Cardiac muscle cell (in vitro differentiated cells and primary cell): Measurements from ENCODE around the gene CYRIA. TPM values are rescaled to one million over a fixed set of nuclear protein-coding genes. Genes with fewer than 3 reads are reported as not detected.

Experiments used
- DNase-seq, 2 donors: peaks; one replicate each; pipeline versions ENCODE4 v3.0.0 to v3.0.0-alpha.2; 2010 to 2017; ENCODE audit warnings: low read depth in 1 of 2, low spot score in 1 of 2
- H3K27ac ChIP-seq: fragments of 200-600 bp; sonication (generic); 2 replicates; pipeline ENCODE4 v1.5.1; 2016
- H3K27me3 ChIP-seq: fragments of 200-600 bp; sonication (generic); 2 replicates; pipeline ENCODE4 v1.6.0; 2016; ENCODE audit warnings: control low read depth
- H3K36me3 ChIP-seq: fragments of 200-600 bp; sonication (generic); 2 replicates; pipeline ENCODE4 v1.5.1; 2016; ENCODE audit warnings: control low read depth
- H3K4me1 ChIP-seq: fragments of 200-600 bp; sonication (generic); 2 replicates; pipeline ENCODE4 v1.8.1; 2017; ENCODE audit warnings: low read depth, mild to moderate bottlenecking, mixed run types
- H3K4me3 ChIP-seq: fragments of 200-600 bp; sonication (generic); 2 replicates; pipeline ENCODE4 v1.5.1; 2016; ENCODE audit warnings: mild to moderate bottlenecking
- H3K9me3 ChIP-seq: fragments of 200-600 bp; sonication (generic); 2 replicates; pipeline ENCODE4 v1.5.1; 2017; ENCODE audit warnings: low read depth, mild to moderate bottlenecking, control low read depth
- polyA plus RNA-seq: library from polyadenylated mRNA; unstranded; fragments of >200 nt; fragmentation: Nextera tagmentation; extraction: Ambion mirVana; gene quantifications from 2 replicates; pipeline ENCODE4 v1.2.1, GENCODE V29; 2016
- total RNA-seq: library from RNA; depleted of rRNA; stranded (reverse); fragments of >200 nt; gene quantifications from 2 replicates; pipeline ENCODE4 v1.2.3, GENCODE V29; 2016
- TF ChIP-seq, protein P1 (sequence below): IDR thresholded peaks from 2 replicates; pipeline ENCODE4 v1.5.1; 2012; ENCODE audit warnings: low read depth, mild to moderate bottlenecking, low read length

The CYRIA gene
- total and polyA plus RNA-seq, 2 experiments from 2014 or later, result 2.0 to 2.2 TPM

DNA sequence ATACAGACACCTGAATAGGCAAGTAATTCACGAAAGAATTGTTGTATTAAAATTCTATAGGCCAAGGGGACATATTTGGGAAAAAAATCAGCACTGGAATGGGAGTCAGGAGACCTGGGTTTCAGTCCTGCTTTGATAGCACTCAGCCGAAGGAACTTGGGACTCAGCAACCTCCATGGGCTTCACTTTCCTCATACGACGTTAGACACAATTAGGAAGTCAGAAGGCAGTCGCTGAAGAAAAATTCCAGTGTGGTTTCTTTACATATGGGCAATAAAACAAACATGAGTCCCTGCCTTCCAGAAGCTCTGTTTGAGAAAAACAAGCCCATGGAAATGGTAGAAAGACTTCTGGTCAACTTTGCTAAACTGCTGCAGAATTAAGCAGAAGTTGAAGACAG lies 15.1 kb upstream of the CYRIA start:
- Histone ChIP-seq H3K9me3 (no peaks in the 10 kb centered on the region), H3K4me1 (no peaks in the 10 kb centered on the region), H3K4me3 (no peak overlapping the region), H3K27me3 (no peaks in the 10 kb centered on the region), H3K36me3 (no peaks in the 10 kb centered on the region), H3K27ac (no peak overlapping the region)
- no peak for DNase-seq
- TF ChIP-seq, protein P1, sequence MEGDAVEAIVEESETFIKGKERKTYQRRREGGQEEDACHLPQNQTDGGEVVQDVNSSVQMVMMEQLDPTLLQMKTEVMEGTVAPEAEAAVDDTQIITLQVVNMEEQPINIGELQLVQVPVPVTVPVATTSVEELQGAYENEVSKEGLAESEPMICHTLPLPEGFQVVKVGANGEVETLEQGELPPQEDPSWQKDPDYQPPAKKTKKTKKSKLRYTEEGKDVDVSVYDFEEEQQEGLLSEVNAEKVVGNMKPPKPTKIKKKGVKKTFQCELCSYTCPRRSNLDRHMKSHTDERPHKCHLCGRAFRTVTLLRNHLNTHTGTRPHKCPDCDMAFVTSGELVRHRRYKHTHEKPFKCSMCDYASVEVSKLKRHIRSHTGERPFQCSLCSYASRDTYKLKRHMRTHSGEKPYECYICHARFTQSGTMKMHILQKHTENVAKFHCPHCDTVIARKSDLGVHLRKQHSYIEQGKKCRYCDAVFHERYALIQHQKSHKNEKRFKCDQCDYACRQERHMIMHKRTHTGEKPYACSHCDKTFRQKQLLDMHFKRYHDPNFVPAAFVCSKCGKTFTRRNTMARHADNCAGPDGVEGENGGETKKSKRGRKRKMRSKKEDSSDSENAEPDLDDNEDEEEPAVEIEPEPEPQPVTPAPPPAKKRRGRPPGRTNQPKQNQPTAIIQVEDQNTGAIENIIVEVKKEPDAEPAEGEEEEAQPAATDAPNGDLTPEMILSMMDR, result no peak

DNA sequence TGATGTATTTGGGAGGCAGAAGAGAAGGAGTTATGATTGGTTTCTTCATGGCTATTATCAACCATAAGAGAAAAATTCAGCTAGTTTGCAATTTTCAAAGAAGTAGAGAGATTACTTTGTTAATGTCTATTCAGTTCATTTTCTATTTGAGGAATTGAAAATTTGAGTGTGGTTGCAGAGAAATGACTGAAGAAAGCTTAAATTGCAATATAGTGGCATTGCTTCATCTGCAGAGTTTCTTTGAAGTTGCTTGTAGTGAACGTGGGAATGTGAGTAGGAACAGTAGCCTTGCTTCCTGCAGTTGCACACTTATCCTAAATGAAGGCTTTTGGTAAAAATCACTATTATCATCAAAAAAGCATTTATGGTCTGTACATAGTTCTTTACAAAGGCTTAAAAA lies 14.7 kb upstream of the CYRIA start:
- H3K36me3 ChIP-seq, result no peaks in the 10 kb centered on the region
- no peaks in the 10 kb centered on the region for H3K27me3 ChIP-seq
- no peak for DNase-seq
- no peak overlapping the region for H3K27ac ChIP-seq
- H3K4me3 ChIP-seq, result no peak overlapping the region
- H3K9me3 ChIP-seq, result no peaks in the 10 kb centered on the region
- TF ChIP-seq, protein P1, result no peak
- no peaks in the 10 kb centered on the region for H3K4me1 ChIP-seq

DNA sequence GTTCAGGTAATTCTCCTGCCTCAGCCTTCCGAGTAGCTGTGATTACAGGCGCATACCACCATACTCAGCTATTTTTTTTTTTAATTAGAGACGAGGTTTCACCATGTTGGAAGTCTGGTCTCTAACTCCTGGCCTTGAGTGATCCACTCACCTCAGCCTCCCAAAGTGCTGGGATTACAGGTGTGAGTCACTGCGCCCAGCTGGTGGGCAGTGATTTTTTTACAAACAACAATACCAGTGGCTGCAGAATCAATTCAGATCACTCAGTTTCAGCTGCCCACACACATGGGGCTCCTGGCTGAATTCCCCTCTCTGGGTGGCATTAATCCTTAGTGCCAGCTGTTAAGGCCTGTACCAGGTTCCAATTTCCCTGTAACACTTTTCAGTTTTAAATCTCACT lies 13.3 kb upstream of the CYRIA start:
- no peaks in the 10 kb centered on the region for H3K36me3 ChIP-seq
- H3K4me1 ChIP-seq, result no peaks in the 10 kb centered on the region
- H3K4me3 ChIP-seq, result no peak overlapping the region
- no peak for DNase-seq
- H3K27me3 ChIP-seq, result no peaks in the 10 kb centered on the region
- no peak overlapping the region for H3K27ac ChIP-seq
- TF ChIP-seq, protein P1, result no peak
- no peaks in the 10 kb centered on the region for H3K9me3 ChIP-seq

DNA sequence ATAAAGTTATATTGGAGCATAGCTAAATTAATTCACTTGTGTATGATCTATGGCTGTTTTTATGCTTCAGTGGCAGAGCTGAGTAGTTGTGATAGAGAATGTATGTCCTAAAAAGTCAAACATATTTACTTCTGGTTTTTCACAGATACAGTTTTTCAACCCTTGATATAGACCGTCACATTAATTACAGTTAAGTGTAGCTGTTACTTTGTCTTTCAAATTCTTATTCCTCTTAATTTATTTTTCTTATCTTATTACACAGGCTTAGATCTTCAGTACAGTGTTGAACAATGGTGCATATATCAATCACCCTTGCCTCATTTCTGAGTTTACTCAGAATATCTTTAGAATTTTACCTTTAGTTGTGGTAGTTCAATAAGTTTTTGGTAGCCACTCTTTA lies 12.2 kb upstream of the CYRIA start:
- no peak for DNase-seq
- TF ChIP-seq, protein P1, result no peak
- H3K36me3 ChIP-seq, result no peaks in the 10 kb centered on the region
- no peak overlapping the region for H3K27ac ChIP-seq
- H3K9me3 ChIP-seq, result no peaks in the 10 kb centered on the region
- H3K27me3 ChIP-seq, result no peaks in the 10 kb centered on the region
- no peak overlapping the region for H3K4me3 ChIP-seq
- H3K4me1 ChIP-seq, result no peaks in the 10 kb centered on the region

DNA sequence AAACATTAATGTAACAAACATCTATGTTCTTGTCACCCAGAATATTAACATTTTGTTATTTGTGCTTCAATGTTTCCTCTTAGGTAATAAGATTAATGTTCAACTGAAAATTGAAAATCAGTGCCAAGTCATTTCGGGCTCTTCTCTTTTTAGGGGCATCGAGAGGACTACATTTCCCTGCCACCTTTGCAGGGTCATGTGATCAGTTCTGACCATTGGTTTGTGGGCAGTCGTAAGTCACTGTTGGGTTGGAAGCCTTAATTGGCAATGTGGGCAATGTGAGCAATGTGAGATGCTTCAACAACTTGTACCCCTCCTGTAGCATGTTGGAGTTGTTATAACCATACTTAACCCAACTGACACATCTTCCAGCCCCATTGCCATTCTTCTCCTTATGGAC lies 10.1 kb upstream of the CYRIA start:
- TF ChIP-seq, protein P1, result no peak
- Histone ChIP-seq H3K27ac (no peak overlapping the region), H3K36me3 (no peaks in the 10 kb centered on the region), H3K27me3 (no peaks in the 10 kb centered on the region), H3K4me3 (no peak overlapping the region), H3K9me3 (no peaks in the 10 kb centered on the region), H3K4me1 (no peaks in the 10 kb centered on the region)
- no peak for DNase-seq

DNA sequence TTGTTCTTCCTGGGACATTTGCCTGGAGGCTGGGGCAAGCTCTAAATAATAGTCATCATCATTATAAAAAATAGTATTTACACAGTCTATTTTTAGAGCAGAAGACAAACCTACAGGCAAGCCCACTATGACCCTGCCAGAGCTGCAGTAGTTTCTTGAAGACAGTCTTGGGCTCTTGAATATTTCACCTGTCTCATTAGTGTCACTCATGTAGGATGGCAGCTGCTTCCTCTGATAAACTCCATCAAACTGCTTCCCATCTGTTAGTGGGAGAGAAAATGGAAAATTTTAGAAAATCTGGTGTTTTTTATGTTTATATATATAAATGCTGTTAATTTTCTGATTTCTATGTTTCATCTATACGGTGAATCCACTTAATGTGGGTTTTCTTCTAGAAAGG lies 8.5 kb upstream of the CYRIA start:
- no peaks in the 10 kb centered on the region for H3K27me3 ChIP-seq
- no peaks in the 10 kb centered on the region for H3K4me1 ChIP-seq
- H3K4me3 ChIP-seq, result no peak overlapping the region
- H3K27ac ChIP-seq, result no peak overlapping the region
- TF ChIP-seq, protein P1, result no peak
- no peaks in the 10 kb centered on the region for H3K36me3 ChIP-seq
- DNase-seq, result no peak
- H3K9me3 ChIP-seq, result no peaks in the 10 kb centered on the region
